RCC 7860 (cell line): ENCODE results near the gene MYLK.

Experiments used
- DNase-seq: peaks from one replicate; pipeline ENCODE4 v3.0.0-alpha.2; 2015; ENCODE audit warnings: low spot score
- FAIRE-seq: peaks from 2 replicates; lab custom pipeline; 2012; peaks lifted over from hg19 to GRCh38; lab: Jason Lieb, UNC

MYLK gene

GRCh38 chr3:123635717-123636116, 248.4 kb downstream of the MYLK start:
- DNase-seq (no peak), FAIRE-seq (no peak)

GRCh38 chr3:123635217-123635616, 248.9 kb downstream of the MYLK start:
- DNase-seq (peak; percentile 29), FAIRE-seq (no peak)

GRCh38 chr3:123634149-123635051, 249.7 kb downstream of the MYLK start:
- DNase-seq (no peak), FAIRE-seq (no peak)

GRCh38 chr3:123633530-123633929, 250.6 kb downstream of the MYLK start:
- DNase-seq (no peak), FAIRE-seq (no peak)

- FAIRE-seq, result no peak
- DNase-seq, result no peak
Observed at GRCh38 chr3:123632161-123632655, 251.9 kb downstream of the MYLK start.

GRCh38 chr3:123629747-123630047, 254.4 kb downstream of the MYLK start:
- DNase-seq (no peak), FAIRE-seq (no peak)

GRCh38 chr3:123628996-123629746, 255.0 kb downstream of the MYLK start:
- DNase-seq (no peak), FAIRE-seq (no peak)

- DNase-seq (no peak), FAIRE-seq (no peak)
Observed at GRCh38 chr3:123627673-123628670, 256.2 kb downstream of the MYLK start.

- FAIRE-seq, result no peak
- no peak for DNase-seq
Observed at GRCh38 chr3:123626881-123627280, 257.3 kb downstream of the MYLK start.

GRCh38 chr3:123624302-123624701, 259.8 kb downstream of the MYLK start:
- DNase-seq, result no peak
- no peak for FAIRE-seq

GRCh38 chr3:123623346-123623880, 260.7 kb downstream of the MYLK start:
- DNase-seq, result no peak

GRCh38 chr3:123622766-123623165, 261.4 kb downstream of the MYLK start:
- FAIRE-seq (no peak), DNase-seq (no peak)

More at GRCh38 chr3:123623346-123623880, 260.7 kb downstream of the MYLK start:
- no peak for FAIRE-seq

GRCh38 chr3:123621850-123622189, 262.3 kb downstream of the MYLK start:
- no peak for FAIRE-seq
- no peak for DNase-seq

- FAIRE-seq (no peak), DNase-seq (no peak)
Observed at GRCh38 chr3:123621186-123621849, 262.8 kb downstream of the MYLK start.

- no peak for FAIRE-seq
Observed at GRCh38 chr3:123620343-123620742, 263.8 kb downstream of the MYLK start.

GRCh38 chr3:123618768-123619484, 265.2 kb downstream of the MYLK start:
- DNase-seq (no peak), FAIRE-seq (no peak)

More at GRCh38 chr3:123620343-123620742, 263.8 kb downstream of the MYLK start:
- DNase-seq, result no peak

GRCh38 chr3:123618076-123618708, 265.9 kb downstream of the MYLK start:
- no peak for FAIRE-seq

GRCh38 chr3:123616593-123616992, 267.5 kb downstream of the MYLK start:
- no peak for FAIRE-seq
- DNase-seq, result no peak

More at GRCh38 chr3:123618076-123618708, 265.9 kb downstream of the MYLK start:
- no peak for DNase-seq

GRCh38 chr3:123613543-123613942, 270.6 kb downstream of the MYLK start:
- FAIRE-seq (no peak), DNase-seq (no peak)
